ENCODE measurements around the gene GOLGA6L26. TPM values are rescaled to one million over a fixed set of nuclear protein-coding genes. Genes with fewer than 3 reads are reported as not detected.
"Not testable (repeated sequence)": the region's sequence is repeated elsewhere in the genome, so short reads cannot be mapped to it uniquely, and the experiment has no call there.

GOLGA6L26 gene, protein sequence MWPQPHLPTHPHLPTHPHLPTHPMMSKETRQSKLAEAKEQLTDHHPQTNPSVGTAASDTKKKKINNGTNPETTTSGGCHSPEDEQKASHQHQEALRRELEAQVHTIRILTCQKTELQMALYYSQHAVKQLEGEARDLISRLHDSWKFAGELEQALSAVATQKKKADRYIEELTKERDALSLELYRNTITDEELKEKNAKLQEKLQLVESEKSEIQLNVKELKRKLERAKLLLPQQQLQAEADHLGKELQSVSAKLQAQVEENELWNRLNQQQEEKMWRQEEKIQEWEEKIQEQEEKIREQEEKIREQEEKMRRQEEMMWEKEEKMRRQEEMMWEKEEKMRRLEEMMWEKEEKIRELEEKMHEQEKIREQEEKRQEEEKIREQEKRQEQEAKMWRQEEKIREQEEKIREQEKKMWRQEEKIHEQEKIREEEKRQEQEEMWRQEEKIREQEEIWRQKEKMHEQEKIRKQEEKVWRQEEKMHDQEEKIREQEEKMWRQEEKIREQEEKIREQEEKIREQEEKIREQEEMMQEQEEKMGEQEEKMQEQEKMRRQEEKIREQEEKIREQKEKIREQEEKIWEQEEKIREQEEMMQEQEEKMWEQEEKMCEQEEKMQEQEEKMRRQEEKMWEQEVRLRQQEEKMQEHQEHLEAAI
- not detected in 2 replicates for polyA plus RNA-seq (2011; rRNA removed)
- not detected in 2 replicates for polyA minus RNA-seq (2011; rRNA and poly(A)+ RNA removed)

DNA sequence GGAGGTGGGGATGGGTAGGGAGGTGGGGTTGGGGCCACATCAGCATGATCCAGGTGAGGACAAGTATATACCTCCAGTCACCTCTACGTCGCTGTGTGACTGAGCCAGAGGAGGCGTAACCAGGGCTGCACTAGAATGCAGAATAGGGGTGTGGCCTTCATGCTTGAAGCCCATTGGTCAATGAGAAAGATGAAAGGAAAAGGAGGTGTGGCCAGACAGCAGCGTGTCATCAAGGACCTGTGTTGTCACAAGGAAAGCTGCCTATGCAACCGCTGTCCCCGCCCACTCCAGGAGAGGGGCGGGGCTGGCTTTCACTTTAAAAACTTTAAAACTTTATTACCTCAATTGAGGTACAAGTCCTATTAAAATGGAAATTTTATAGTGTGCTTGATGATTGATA lies at the start of gene GOLGA6L26:
GOLGA6L26 (minus strand) TSS at position 101 of the 400 bp plus-strand sequence; CDS start at position 40, 61 bp downstream.
- H3K9me3 ChIP-seq (ENCODE audit: control insufficient read depth, insufficient read depth, low read length); CTCF ChIA-PET; DNase-seq (ENCODE audit: low read depth, low spot score); POLR2A ChIA-PET; H3K4me3 ChIP-seq (ENCODE audit: low read depth, low read length); H3K27me3 ChIP-seq (ENCODE audit: control insufficient read depth, insufficient read depth, low read length); H3K27ac ChIP-seq (ENCODE audit: low read depth, low read length): not testable (repeated sequence)

DNA sequence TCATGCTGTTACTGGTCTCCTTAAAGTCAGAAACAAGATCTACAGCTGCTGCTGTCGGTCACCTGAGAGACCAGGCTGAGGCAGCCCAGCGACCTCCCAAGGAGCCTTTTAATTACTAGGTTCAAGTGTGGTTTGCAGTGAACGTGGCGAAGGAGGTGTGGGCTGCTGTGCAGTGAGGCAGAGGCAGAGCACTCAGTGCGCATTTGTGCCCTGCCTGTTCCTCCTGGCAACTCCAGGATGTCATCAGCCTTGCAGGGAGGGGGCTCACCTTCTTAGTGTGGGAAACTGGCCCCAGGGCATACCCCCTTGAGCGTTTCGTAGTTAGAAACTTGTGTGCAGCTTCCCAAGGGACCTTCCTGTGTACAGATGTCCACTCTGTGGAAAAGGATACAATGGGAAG lies 47.2 kb upstream of the GOLGA6L26 start:
- CTCF ChIA-PET; H3K27me3 ChIP-seq (ENCODE audit: control insufficient read depth, insufficient read depth, low read length); H3K27ac ChIP-seq (ENCODE audit: low read depth, low read length); DNase-seq (ENCODE audit: low read depth, low spot score); POLR2A ChIA-PET; H3K9me3 ChIP-seq (ENCODE audit: control insufficient read depth, insufficient read depth, low read length); H3K4me3 ChIP-seq (ENCODE audit: low read depth, low read length): not testable (repeated sequence)

DNA sequence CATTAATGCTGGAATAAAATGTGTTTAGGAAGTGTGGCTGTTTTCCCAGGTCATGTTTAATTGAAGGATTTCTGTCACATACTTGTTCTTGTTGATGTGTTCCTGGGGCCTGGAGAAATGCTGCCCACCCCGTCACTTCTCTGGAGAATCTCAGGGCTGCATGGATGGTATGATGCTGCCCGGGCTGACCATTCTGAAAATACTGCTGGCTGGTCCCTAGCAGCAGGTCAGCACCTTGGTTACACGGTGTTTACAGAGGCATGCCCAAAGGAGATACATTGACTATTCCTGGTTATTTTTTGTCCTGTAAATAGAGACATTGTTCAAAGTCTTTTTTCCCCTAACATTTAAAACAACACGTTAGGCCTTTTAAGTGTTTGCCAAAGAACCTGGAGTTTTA lies 46.7 kb upstream of the GOLGA6L26 start:
- CTCF ChIA-PET; POLR2A ChIA-PET; H3K27me3 ChIP-seq (ENCODE audit: control insufficient read depth, insufficient read depth, low read length); H3K9me3 ChIP-seq (ENCODE audit: control insufficient read depth, insufficient read depth, low read length); H3K4me3 ChIP-seq (ENCODE audit: low read depth, low read length); DNase-seq (ENCODE audit: low read depth, low spot score); H3K27ac ChIP-seq (ENCODE audit: low read depth, low read length): not testable (repeated sequence)

DNA sequence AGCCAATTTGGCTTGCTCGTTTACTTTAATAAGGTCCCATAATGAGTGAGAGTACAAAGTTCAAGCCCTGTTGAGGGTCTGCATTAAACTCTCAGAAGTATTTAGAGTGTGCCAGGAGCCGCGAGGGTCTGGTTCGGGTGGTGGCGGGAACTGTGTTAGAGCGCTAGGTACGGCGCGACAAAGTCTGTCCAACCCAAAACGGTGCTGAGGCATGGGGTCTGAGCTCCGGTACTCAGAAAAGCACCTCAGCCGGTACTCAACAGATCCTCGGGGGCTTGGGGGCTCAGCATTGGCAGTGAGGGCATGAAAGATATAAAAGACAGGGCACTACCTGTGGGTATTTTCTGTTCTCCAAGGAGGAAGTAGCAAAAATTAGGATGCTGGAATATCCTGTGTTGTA lies 45.0 kb upstream of the GOLGA6L26 start:
- H3K27me3 ChIP-seq (ENCODE audit: control insufficient read depth, insufficient read depth, low read length); DNase-seq (ENCODE audit: low read depth, low spot score); CTCF ChIA-PET; H3K27ac ChIP-seq (ENCODE audit: low read depth, low read length); H3K4me3 ChIP-seq (ENCODE audit: low read depth, low read length); POLR2A ChIA-PET; H3K9me3 ChIP-seq (ENCODE audit: control insufficient read depth, insufficient read depth, low read length): not testable (repeated sequence)

DNA sequence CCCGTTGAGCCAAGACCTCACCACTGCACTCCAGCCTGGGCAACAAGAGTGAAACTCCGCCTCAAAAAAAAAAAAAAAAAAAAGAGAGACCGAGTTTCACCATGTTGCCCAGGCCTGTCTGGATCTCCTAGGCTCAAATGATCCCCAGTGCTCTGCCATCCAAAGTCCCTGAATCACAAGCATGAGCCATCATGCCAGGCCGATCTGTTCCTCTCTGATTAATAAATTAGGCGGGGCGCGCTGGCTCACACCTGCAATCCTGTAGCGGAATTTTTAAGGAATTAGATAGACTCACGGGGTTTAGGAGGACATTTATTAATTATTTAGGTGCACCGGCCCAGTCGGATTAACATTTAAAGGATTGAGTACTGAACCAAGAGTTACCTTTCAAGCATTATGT lies 40.2 kb upstream of the GOLGA6L26 start:
- H3K27me3 ChIP-seq (ENCODE audit: control insufficient read depth, insufficient read depth, low read length); H3K27ac ChIP-seq (ENCODE audit: low read depth, low read length); CTCF ChIA-PET; POLR2A ChIA-PET; H3K4me3 ChIP-seq (ENCODE audit: low read depth, low read length); DNase-seq (ENCODE audit: low read depth, low spot score): not testable (repeated sequence)
- peaks cover 19% of the 10 kb centered on the region for H3K9me3 ChIP-seq (ENCODE audit: control insufficient read depth, insufficient read depth, low read length)

GRCh38 chr15:23372891-23373600 lies 39.0 kb upstream of the GOLGA6L26 start:
- POLR2A ChIA-PET; CTCF ChIA-PET; H3K27me3 ChIP-seq (ENCODE audit: control insufficient read depth, insufficient read depth, low read length); H3K4me3 ChIP-seq (ENCODE audit: low read depth, low read length); H3K27ac ChIP-seq (ENCODE audit: low read depth, low read length); DNase-seq (ENCODE audit: low read depth, low spot score): not testable (repeated sequence)
- H3K9me3 ChIP-seq (ENCODE audit: control insufficient read depth, insufficient read depth, low read length) = peaks cover 19% of the 10 kb centered on the region

DNA sequence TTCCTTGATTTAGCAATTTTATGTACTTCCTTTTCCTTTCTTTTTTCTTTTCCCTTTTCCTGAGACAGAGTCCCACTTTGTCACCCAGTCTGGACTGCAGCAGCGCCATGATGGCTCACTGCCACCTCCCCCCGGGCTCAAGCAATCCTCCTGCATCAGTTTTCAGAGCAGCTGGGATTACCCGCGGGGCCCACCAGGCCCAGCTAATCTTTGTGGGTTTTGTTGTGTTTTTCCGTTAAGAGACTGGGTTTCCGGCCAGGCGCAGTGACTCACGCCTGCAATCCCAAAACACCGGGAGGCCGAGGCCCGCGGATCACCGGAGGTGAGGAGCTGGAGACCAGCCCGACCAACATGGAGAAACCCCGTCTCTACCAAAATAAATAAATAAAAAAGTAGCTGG lies 38.3 kb upstream of the GOLGA6L26 start:
- CTCF ChIA-PET = no interaction called here
- H3K4me3 ChIP-seq (ENCODE audit: low read depth, low read length) = no peak overlapping the region
- TF ChIP-seq CTCF (IDR thresholded peaks at IDR 0.05; ENCODE audit: low read depth, low read length) = no peak
- POLR2A ChIA-PET = no interaction called here
- H3K27me3 ChIP-seq (ENCODE audit: control insufficient read depth, insufficient read depth, low read length) = no peaks in the 10 kb centered on the region
- H3K27ac ChIP-seq (ENCODE audit: low read depth, low read length) = no peak overlapping the region
- H3K9me3 ChIP-seq (ENCODE audit: control insufficient read depth, insufficient read depth, low read length) = peaks cover 19% of the 10 kb centered on the region
- no peak for DNase-seq (ENCODE audit: low read depth, low spot score)

DNA sequence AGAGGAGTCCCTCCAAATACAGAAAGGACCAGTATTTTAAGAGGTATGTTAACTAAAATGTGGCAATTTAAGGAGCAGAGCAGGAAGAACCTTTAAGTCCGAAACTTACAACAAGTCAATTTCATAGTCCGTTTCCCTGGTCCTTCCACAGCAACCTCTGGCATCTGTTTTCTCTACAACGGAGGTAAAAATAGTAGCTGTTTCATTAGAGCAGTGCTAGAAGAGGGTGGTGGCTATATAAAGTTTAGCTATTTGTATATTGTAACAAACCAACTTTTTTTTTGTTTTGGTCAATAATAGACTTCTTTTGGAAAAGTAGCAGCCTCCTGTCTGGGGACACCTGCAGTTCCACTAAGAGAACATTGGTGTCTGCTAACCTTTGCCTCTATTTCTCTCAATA lies 37.9 kb upstream of the GOLGA6L26 start:
- H3K27me3 ChIP-seq (ENCODE audit: control insufficient read depth, insufficient read depth, low read length); H3K4me3 ChIP-seq (ENCODE audit: low read depth, low read length); H3K27ac ChIP-seq (ENCODE audit: low read depth, low read length); POLR2A ChIA-PET; CTCF ChIA-PET; DNase-seq (ENCODE audit: low read depth, low spot score): not testable (repeated sequence)
- H3K9me3 ChIP-seq (ENCODE audit: control insufficient read depth, insufficient read depth, low read length) = peaks cover 19% of the 10 kb centered on the region

DNA sequence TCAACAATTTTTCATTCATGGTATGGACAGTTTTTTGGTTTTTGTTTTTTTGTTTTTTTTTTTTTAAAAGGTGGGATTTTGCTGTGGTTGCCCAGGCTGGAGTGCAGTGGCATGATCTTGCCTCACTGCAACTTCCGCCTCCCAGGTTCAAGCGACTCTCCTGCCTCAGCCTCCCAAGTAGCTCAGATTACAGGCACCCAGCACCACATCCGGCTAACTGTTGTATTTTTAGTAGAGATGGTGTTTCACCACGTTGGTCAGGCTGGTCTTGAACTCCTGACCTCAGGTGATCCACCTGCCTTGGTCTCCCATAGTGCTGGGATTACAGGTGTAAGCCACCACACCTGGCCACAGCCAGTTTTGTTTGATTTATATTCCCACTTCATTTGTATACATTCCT lies 37.1 kb upstream of the GOLGA6L26 start:
- H3K9me3 ChIP-seq (ENCODE audit: control insufficient read depth, insufficient read depth, low read length) = peaks cover 19% of the 10 kb centered on the region
- DNase-seq (ENCODE audit: low read depth, low spot score); H3K4me3 ChIP-seq (ENCODE audit: low read depth, low read length); H3K27ac ChIP-seq (ENCODE audit: low read depth, low read length); CTCF ChIA-PET; POLR2A ChIA-PET; H3K27me3 ChIP-seq (ENCODE audit: control insufficient read depth, insufficient read depth, low read length): not testable (repeated sequence)
